Lung (tissue), 12 donors: ENCODE results near the gene CLEC2L. TPM values are rescaled to one million over a fixed set of nuclear protein-coding genes. Genes with fewer than 3 reads are reported as not detected.

Source experiments
- ATAC-seq: fragments of 200-7000 bp; cut with Tn5 transposase; one replicate; pipeline ENCODE4 v1.9.1; 2020; ENCODE audit warnings: moderate number of reproducible peaks; ENCODE audit not compliant: insufficient read depth, low FRiP score
- DNase-seq, 3 donors: peaks; one replicate each; pipeline ENCODE4 v3.0.0-alpha.2; 2013 to 2017
- H3K27ac ChIP-seq, 2 donors: one replicate each; pipeline ENCODE4 v1.5.1; 2013; ENCODE audit warnings: mild to moderate bottlenecking in 2 of 2, moderate library complexity in 2 of 2, control low read depth in 1 of 2, inconsistent platforms in 1 of 2, low read depth in 1 of 2, low read length in 1 of 2
- H3K27me3 ChIP-seq, 3 donors: one replicate each; pipeline ENCODE4 v1.5.1; 2013; ENCODE audit warnings: low read length in 2 of 3; ENCODE audit not compliant: control insufficient read depth in 3 of 3, insufficient read depth in 3 of 3
- H3K36me3 ChIP-seq, 4 donors: one replicate each; pipeline ENCODE4 v1.5.1; 2013; ENCODE audit warnings: low read length in 4 of 4, mild to moderate bottlenecking in 1 of 4, moderate library complexity in 1 of 4; ENCODE audit not compliant: control insufficient read depth in 4 of 4, insufficient read depth in 4 of 4
- H3K4me1 ChIP-seq, 5 donors: one replicate each; pipeline ENCODE4 v1.5.1; 2013; ENCODE audit warnings: low read length in 5 of 5, mild to moderate bottlenecking in 2 of 5, moderate library complexity in 1 of 5; ENCODE audit not compliant: control insufficient read depth in 5 of 5, insufficient read depth in 5 of 5
- H3K4me3 ChIP-seq: one replicate; pipeline ENCODE4 v1.5.1; 2013; ENCODE audit warnings: mild to moderate bottlenecking, control low read depth, moderate library complexity
- H3K9ac ChIP-seq, 2 donors: one replicate each; pipeline ENCODE4 v1.5.1; 2013; ENCODE audit warnings: low read length in 2 of 2, control low read depth in 1 of 2; ENCODE audit not compliant: insufficient read depth in 1 of 2
- H3K9me3 ChIP-seq, 4 donors: one replicate each; pipeline ENCODE4 v1.5.1; 2013; ENCODE audit warnings: low read length in 3 of 4, mild to moderate bottlenecking in 1 of 4, moderate library complexity in 1 of 4; ENCODE audit not compliant: control insufficient read depth in 4 of 4, insufficient read depth in 3 of 4
- WGBS, 2 donors: extraction: QIAGEN DNeasy Blood & Tissue Kit; methylation state at CpG; one replicate each; pipeline ENCODE4 v1.1.7; 2013; 5-methylcytosine and 5-hydroxymethylcytosine counted together
- polyA plus RNA-seq, 2 donors: library from polyadenylated mRNA; stranded (reverse); fragments of 200-250 nt; gene quantifications; one replicate each; pipeline ENCODE4 v1.2.1, GENCODE V29; 2013
- total RNA-seq, 2 donors: library from RNA; depleted of rRNA in 1 of 2; stranded (reverse); fragments of >200 nt in 1 of 2; gene quantifications; one replicate each; pipeline ENCODE4 v1.2.1, GENCODE V29; 2014 to 2021
- TF ChIP-seq, protein P1 (sequence below): IDR thresholded peaks from 2 replicates; pipeline ENCODE4 v1.5.1; 2012; ENCODE audit warnings: mild to moderate bottlenecking; ENCODE audit errors: control extremely low read depth, extremely low read depth
- donor health status: control.
- donor health status: control.
- donor health status: Bipolar disorder and iron deficiency.
- donor health status: healthy.
- donor health status: DM: yes; HTN: yes; CAD: no.

The CLEC2L gene
- total and polyA plus RNA-seq, 4 donors = 0.03 TPM; not detected in 3

DNA sequence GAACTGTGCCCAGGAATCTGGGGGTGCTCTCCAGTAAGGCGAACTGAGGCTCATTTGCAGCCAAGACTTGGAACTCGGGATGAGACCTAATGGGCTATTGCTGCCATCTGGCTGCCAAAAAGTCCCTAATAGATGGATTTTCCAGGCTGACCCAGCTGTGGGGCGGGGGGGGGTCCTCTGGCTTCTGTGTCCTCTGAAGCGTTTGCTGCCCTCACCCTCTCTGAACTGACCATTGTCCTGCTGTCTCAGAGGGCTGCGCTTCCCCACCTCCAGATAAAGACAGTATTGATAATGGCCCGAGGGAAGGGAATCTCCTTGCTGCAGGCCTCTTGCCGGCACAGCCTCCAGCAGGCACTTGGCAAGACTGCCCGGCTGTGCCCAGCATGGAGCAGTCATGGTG lies 46.6 kb downstream of the CLEC2L start:
- WGBS, 2 donors = 85 to 91% methylated on average over 8 of the region's 8 CpGs
- peaks cover 8 to 46% (median 18%) of the 10 kb centered on the region in 4 donors for H3K36me3 ChIP-seq
- no peak overlapping the region for H3K4me3 ChIP-seq
- no peaks in the 10 kb centered on the region for H3K27me3 ChIP-seq
- DNase-seq (peak in 2 of 3 donors; percentile 32 to 45), ATAC-seq (no peak)
- H3K9me3 ChIP-seq = no peaks in the 10 kb centered on the region
- no peak overlapping the region for H3K27ac ChIP-seq
- peaks cover 0 to 2% (median 0%) of the 10 kb centered on the region in 5 donors for H3K4me1 ChIP-seq
- no peak overlapping the region for H3K9ac ChIP-seq
- TF ChIP-seq, protein P1, sequence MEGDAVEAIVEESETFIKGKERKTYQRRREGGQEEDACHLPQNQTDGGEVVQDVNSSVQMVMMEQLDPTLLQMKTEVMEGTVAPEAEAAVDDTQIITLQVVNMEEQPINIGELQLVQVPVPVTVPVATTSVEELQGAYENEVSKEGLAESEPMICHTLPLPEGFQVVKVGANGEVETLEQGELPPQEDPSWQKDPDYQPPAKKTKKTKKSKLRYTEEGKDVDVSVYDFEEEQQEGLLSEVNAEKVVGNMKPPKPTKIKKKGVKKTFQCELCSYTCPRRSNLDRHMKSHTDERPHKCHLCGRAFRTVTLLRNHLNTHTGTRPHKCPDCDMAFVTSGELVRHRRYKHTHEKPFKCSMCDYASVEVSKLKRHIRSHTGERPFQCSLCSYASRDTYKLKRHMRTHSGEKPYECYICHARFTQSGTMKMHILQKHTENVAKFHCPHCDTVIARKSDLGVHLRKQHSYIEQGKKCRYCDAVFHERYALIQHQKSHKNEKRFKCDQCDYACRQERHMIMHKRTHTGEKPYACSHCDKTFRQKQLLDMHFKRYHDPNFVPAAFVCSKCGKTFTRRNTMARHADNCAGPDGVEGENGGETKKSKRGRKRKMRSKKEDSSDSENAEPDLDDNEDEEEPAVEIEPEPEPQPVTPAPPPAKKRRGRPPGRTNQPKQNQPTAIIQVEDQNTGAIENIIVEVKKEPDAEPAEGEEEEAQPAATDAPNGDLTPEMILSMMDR = no peak

DNA sequence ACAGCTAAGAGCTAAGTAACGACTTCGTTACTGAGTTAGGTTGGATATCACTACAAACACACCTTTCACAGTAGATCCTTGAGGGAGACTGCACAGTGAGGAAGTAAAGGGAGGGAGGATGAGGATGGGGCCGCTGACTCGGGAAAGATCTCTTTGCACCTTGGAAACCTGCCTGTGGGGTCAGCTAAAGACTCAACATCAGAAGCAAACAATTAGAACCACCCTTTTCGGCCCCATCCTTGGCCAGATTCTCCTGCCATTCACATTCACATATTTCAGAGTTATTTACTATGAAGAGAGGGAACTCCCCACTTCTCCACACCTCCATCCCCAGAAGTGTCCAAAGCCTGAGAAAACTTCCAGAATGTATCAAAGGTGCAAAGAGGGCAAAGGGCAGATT lies 47.1 kb downstream of the CLEC2L start:
- H3K9me3 ChIP-seq = no peaks in the 10 kb centered on the region
- H3K36me3 ChIP-seq = peaks cover 12 to 49% (median 20%) of the 10 kb centered on the region in 4 donors
- DNase-seq = no peak
- H3K9ac ChIP-seq = no peak overlapping the region
- TF ChIP-seq, protein P1 = no peak
- no peak for ATAC-seq
- H3K27ac ChIP-seq = no peak overlapping the region
- no peaks in the 10 kb centered on the region for H3K27me3 ChIP-seq
- WGBS, 2 donors = 85 to 87% methylated on average over 5 of the region's 5 CpGs
- H3K4me3 ChIP-seq = no peak overlapping the region
- peaks cover 0 to 2% (median 0%) of the 10 kb centered on the region in 5 donors for H3K4me1 ChIP-seq

DNA sequence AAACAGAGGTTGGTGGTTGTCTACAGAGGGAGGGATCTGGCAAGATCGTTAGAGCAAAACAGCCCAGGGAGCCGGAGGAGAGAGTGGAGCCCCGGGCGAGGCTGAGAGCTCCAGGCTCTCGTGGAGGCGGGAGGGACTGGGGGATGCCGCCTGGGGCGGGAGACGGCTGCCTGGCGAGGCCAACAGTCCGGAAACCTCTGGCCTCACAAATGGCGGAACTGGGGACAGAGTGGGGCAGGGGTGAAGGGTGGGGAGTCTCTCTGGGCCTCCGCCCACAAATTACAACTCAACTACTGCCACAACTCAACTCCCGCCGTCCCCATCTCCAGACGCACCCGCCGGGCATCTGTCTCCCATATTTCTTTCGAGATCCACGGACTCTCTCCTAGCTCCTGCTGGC lies 47.7 kb downstream of the CLEC2L start:
- WGBS, 2 donors = 92% methylated on average over 20 of the region's 20 CpGs
- Histone ChIP-seq H3K4me3 (no peak overlapping the region), H3K36me3 (peaks cover 12 to 52% (median 22%) of the 10 kb centered on the region in 4 donors), H3K27ac (no peak overlapping the region), H3K4me1 (no peaks in the 10 kb centered on the region), H3K9me3 (no peaks in the 10 kb centered on the region), H3K27me3 (no peaks in the 10 kb centered on the region), H3K9ac (no peak overlapping the region)
- no peak for DNase-seq
- ATAC-seq = no peak
- TF ChIP-seq, protein P1 = no peak

DNA sequence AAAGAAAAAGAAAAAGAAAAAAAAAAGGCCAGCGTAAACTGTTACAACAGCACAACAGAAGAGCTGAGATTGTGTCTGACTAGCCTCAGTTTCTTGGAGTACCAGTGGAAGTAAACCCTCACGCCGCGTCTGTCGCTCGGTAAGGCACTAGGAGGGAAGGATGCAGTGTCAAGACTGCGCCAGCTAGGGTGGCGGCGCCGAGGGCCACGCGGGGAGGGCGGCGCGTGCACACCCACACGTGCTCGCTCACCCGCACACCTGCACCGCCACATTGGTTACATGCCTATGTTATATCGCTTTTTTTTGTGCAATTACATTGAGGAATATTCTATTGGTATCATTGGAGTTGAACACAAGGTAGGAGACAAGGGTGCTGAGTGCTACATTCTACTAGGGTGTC lies 48.2 kb downstream of the CLEC2L start:
- H3K4me3 ChIP-seq = no peak overlapping the region
- H3K9ac ChIP-seq = no peak overlapping the region
- no peaks in the 10 kb centered on the region for H3K9me3 ChIP-seq
- WGBS, 2 donors = 97 to 98% methylated on average over 20 of the region's 20 CpGs
- TF ChIP-seq, protein P1 = no peak
- no peak overlapping the region for H3K27ac ChIP-seq
- no peak for DNase-seq
- H3K4me1 ChIP-seq = no peaks in the 10 kb centered on the region
- peaks cover 12 to 56% (median 23%) of the 10 kb centered on the region in 4 donors for H3K36me3 ChIP-seq
- ATAC-seq = no peak
- no peaks in the 10 kb centered on the region for H3K27me3 ChIP-seq
